NCI-H1694 treated with DMSO at 0.1 percent for 48 hours (cell line): ENCODE data around the gene ARHGAP18.
A peak's percentile ranks its signal among the peaks of the same experiment; 100 is the strongest.
"Not testable (repeated sequence)": the region's sequence is repeated elsewhere in the genome, so short reads cannot be mapped to it uniquely, and the experiment has no call there.

Experiments
- DNase-seq: peaks from one replicate; lab custom pipeline; 2025; lab: John Stamatoyannopoulos, UW

ARHGAP18 gene

GRCh38 chr6:129576456-129576855 lies 133.5 kb downstream of the ARHGAP18 start:
- DNase-seq = no peak

DNA sequence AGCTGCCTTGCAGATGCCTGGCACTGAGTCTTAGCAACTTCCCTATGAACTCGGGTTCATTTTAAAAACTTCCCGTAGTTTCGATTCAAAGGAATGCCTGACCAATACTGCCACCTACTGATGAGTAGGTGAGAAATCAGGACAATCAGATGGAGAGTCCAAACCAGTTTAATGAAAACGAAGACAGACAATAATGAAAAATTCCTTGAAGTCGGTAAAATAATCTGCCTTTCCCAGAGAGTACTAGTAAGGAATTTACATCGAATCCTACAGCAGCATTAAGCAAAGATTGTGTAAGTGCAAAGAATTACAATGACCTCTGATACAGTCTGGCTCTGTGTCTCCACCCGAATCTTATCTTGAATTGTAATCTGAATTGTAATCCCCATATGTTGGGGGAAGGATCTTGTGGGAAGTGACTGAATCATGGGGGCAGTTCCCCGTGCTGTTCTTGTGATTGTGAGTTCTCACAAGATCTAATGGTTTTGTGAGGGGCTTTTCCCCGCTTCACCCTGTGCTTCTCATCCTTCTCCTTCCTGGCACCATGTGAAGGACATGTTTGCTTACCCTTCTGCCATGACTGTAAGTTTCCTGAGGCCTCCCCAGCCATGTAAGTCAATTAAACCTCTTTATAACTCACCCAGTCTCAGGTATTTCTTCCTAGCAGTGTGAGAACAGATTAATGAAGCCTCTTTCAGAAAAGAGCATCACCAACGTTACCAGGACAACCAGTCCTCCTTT lies 134.4 kb downstream of the ARHGAP18 start:
- peak; percentile 34 for DNase-seq

DNA sequence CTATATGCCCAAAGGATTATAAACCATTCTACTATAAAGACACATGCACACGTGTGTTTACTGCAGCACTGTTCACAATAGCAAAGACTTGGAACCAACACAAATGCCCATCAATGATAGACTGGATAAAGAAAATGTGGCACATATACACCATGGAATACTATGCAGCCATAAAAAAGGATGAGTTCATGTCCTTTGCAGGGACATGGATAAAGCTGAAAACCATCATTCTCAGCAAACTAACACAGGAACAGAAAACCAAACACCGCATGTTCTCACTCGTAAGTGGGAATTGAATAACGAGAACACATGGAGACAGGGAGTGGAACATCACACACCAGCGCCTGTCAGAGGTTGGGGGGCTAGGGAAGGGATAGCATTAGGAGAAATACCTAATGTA lies 135.4 kb downstream of the ARHGAP18 start:
- DNase-seq = not testable (repeated sequence)

DNA sequence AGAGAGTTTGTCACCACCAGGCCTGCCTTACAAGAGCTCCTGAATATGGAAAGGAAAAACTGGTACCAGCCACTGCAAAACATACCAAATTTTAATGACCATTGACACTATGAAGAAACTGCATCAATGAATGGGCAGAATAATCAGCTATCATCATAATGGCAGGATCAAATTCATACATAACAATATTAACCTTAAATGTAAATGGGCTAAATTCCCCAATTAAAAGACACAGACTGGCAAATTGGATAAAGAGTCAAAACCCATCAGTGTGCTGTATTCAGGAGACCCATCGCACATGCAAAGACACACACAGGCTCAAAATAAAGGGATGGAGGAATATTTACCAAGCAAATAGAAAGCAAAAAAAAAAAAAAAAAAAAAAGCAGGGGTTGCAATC lies 139.0 kb downstream of the ARHGAP18 start:
- DNase-seq = not testable (repeated sequence)

- DNase-seq = no peak
These were observed 142.0 kb downstream of the ARHGAP18 start for GRCh38 chr6:129568015-129568414.

DNA sequence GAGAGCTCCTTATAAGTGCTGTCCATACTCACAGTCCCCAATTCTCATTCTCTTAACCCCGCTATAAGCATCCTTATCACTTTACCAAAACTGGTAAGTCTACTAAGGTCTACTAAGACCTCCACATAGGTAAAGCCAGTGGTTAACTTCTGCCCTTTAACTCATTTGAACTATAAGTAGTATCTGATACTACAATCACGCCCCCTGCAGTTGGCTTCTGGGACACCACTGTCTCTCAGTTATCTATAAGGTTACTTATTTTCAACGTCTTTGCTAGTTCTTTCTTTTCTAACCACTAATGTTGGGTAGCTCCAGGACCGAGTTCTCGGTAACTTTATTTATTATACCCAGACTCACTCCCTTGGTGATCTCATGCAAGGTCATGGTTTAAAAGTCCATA lies 142.6 kb downstream of the ARHGAP18 start:
- no peak for DNase-seq

DNA sequence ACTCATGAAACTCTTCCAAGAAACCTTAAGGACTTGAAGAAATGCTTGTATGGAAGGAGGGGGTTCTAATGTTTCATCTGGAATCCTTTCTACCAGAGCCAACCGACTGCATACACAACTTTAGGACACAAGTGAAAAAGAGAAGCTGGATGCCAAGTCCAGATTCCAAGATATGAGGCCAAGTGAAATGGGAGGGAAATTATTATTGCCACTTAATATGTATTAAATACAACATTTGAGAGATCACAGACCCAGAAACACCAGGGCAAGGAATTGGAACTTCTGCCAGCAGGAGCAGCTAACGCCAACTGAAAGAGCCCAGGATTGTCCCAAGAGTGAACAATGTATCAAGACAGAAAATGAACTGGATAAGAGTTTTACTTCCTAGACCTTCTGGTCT lies 144.2 kb downstream of the ARHGAP18 start:
- no peak for DNase-seq

- no peak for DNase-seq
These were observed 144.6 kb downstream of the ARHGAP18 start for GRCh38 chr6:129565366-129565765.

DNA sequence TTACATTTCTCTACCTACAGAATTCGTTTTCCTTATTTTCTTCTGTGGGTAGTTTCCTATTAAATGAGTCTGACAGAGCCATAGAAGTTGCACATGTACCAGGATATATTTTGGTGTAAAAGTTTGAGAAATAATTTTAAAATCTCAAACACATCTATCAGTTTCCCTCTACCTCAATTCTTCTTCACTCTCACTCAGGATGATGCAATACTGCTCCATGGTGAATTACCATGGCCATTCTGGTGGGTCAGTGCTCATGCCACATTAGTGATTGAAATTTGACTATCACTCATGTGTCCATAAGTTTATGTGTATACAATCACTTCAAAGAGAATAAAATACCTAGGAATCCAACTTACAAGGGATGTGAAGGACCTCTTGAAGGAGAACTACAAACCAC lies 151.7 kb downstream of the ARHGAP18 start:
- no peak for DNase-seq

GRCh38 chr6:129555206-129555832 lies 154.7 kb downstream of the ARHGAP18 start:
- DNase-seq = no peak

GRCh38 chr6:129552413-129552812 lies 157.6 kb downstream of the ARHGAP18 start:
- DNase-seq = no peak

DNA sequence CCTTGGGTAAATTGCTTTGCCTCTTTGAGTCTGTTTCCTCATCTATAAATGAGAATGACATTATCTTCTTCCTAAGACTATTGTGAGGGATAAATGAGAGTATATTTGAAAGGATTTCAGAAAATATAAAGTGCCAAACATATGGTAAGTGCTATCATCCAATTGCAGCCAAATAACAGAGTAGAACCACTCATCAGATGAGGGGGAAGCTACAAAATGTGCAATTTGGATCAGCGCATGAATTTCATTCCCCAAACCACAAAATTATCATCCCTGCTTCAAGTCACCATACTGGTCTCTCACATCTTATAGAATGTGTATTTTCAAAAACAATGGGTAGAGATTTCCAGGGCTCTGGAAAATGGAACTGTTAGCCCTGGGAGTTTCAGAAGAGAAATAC lies 158.5 kb downstream of the ARHGAP18 start:
- DNase-seq = no peak

DNA sequence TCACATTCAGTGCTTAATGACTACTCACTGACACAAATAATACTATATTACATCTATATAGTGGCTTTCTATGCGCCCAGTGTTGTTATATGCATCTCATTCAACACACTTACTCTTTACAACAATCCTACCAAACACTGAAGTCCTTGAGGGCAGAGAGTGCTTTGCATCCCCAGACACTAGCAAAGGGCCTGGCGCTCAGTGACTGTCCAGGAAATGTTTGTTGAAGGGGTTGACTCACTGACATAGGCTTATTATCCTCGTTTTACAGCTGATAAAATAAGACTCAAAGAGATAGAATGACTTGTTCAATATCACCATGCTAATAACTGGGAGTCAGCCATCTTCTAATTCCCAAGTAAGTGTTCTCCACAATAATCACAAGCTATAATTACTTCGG lies 163.3 kb downstream of the ARHGAP18 start:
- DNase-seq = no peak

GRCh38 chr6:129544892-129545612 lies 164.9 kb downstream of the ARHGAP18 start:
- no peak for DNase-seq

DNA sequence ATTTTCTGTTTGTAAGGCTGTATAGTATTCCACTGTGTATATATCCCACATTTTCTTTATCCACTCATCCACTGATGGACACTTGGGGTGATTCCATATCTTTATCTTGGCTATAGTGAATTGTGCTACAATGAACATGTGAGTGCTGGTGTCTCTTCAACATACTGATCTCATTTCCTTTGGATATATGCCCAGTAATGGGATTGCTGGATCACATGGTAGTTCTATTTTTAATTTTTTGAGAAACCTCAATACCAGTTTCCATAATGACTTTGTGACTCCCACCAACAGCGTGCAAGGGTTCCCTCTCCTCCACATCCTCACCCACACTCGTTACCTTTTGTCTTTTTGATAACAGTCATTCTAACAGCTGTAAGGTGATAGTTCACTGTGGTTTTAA lies 166.0 kb downstream of the ARHGAP18 start:
- no peak for DNase-seq

- no peak for DNase-seq
These were observed 167.3 kb downstream of the ARHGAP18 start for GRCh38 chr6:129542705-129543104.

DNA sequence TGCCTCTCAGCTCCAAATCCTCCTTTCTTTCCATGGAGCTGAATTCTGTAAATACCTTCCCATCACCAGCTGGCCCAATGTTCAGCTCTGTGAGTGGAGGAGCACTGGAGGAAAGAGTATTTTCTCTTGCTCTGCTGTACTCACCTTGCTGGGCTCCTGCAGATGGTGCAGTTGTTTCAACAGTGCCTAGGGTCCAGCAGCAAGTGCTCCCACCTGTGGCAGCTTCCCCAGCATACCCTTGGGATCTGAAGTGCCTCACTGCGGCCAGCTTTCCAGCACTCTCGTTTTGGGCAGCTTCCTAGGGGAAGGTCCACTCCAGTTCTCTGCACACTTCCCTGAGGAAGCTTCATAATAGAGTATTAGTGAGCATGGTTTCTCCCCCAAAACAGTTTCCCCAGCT lies 170.9 kb downstream of the ARHGAP18 start:
- DNase-seq = no peak

- DNase-seq = peak; percentile 63
These were observed 173.7 kb downstream of the ARHGAP18 start for GRCh38 chr6:129536271-129536670.

DNA sequence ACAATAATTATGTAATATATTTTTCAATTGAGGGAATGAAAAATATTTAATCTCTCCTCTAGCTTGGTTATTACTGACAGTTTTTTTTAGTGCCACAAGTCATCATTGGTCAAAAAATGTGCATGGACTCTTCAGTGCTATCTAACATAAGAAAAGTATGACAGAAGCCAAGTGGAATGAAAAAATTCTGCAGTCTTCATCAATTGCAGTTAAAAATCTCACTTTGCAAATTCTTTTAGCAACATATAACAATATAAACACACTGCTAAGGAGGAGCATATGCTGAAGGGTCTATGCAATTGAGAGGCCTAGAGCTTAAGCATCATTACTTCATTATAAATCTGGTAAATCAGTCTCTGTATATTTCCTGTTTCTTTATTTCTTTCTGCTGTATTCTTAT lies 175.1 kb downstream of the ARHGAP18 start:
- no peak for DNase-seq
